BJ (cell line): Measurements from ENCODE around the gene SPPL2C. TPM values are rescaled to one million over a fixed set of nuclear protein-coding genes. Genes with fewer than 3 reads are reported as not detected.

Experiments
- CTCF ChIA-PET: fragments of 350-600 bp; formaldehyde crosslinking; extraction: SDS; loops from one replicate; lab custom pipeline; 2021; ENCODE audit warnings: antibody characterized with exemption, inconsistent platforms; lab: Yijun Ruan, JAX
- POLR2A ChIA-PET: fragments of 300-600 bp; sonication (Branson Sonifier 250); formaldehyde crosslinking; extraction: SDS; loops from one replicate; lab custom pipeline; 2021; ENCODE audit warnings: antibody characterized with exemption; lab: Charles Lee
- DNase-seq: peaks from one replicate; pipeline ENCODE4 v3.0.0-alpha.2; 2011; ENCODE audit warnings: low read depth
- H3K27me3 ChIP-seq: 2 replicates; pipeline ENCODE4 v1.6.0; 2011; ENCODE audit warnings: low read length; ENCODE audit not compliant: control insufficient read depth, insufficient read depth
- H3K36me3 ChIP-seq: 2 replicates; pipeline ENCODE4 v1.5.1; 2011; ENCODE audit warnings: low read length; ENCODE audit not compliant: control insufficient read depth, insufficient read depth
- H3K4me3 ChIP-seq: 2 replicates; pipeline ENCODE4 v1.5.1; 2011; ENCODE audit warnings: low read depth, mild to moderate bottlenecking, control low read depth, low read length
- CTCF ChIP-seq: IDR thresholded peaks from 2 replicates; pipeline ENCODE4 v1.5.1; 2011; ENCODE audit warnings: low read depth, mild to moderate bottlenecking, control low read depth, inconsistent platforms, low read length, moderate library complexity; ENCODE audit not compliant: insufficient read depth
- polyA plus RNA-seq: library from polyadenylated mRNA; depleted of rRNA; stranded (reverse); fragments of >200 nt; gene quantifications from 2 replicates; pipeline ENCODE4 v1.2.3, GENCODE V29; 2011

The SPPL2C gene
- polyA plus RNA-seq, 1 experiment: not detected

GRCh38 chr17:45851873-45852272 is 7.2 kb downstream of the SPPL2C start:
- Histone ChIP-seq H3K36me3 (no peaks in the 10 kb centered on the region), H3K27me3 (peaks cover 7% of the 10 kb centered on the region), H3K4me3 (no peak overlapping the region)
- no peak for TF ChIP-seq CTCF
- ChIA-PET POLR2A (no interaction called here), CTCF (interaction anchor here (0.7 to 3.1 kb wide), 20 partner anchors 9 to 632 kb away, joined by 3 to 28 read pairs (median 4); no protein-coding TSS in a partner anchor)
- no peak for DNase-seq

GRCh38 chr17:45852535-45853297 is 8.0 kb downstream of the SPPL2C start:
- ChIA-PET CTCF (interaction anchor here (0.7 to 3.1 kb wide), 18 partner anchors 8 to 633 kb away, joined by 3 to 28 read pairs (median 4); no protein-coding TSS in a partner anchor), POLR2A (no interaction called here)
- Histone ChIP-seq H3K36me3 (no peaks in the 10 kb centered on the region), H3K27me3 (peaks cover 6% of the 10 kb centered on the region), H3K4me3 (no peak overlapping the region)
- peak; percentile 89 for TF ChIP-seq CTCF
- no peak for DNase-seq

GRCh38 chr17:45854209-45854608 is 9.5 kb downstream of the SPPL2C start:
- POLR2A ChIA-PET: no interaction called here
- no peak for TF ChIP-seq CTCF
- Histone ChIP-seq H3K4me3 (no peak overlapping the region), H3K36me3 (no peaks in the 10 kb centered on the region), H3K27me3 (peaks cover 6% of the 10 kb centered on the region)
- no peak for DNase-seq
- CTCF ChIA-PET: interaction anchor here (0.6 to 1.4 kb wide), 2 partner anchors 95 to 214 kb away, joined by 3 to 6 read pairs; no protein-coding TSS in a partner anchor

- Histone ChIP-seq H3K4me3 (no peak overlapping the region), H3K36me3 (no peaks in the 10 kb centered on the region), H3K27me3 (peaks cover 6% of the 10 kb centered on the region)
- ChIA-PET POLR2A (no interaction called here), CTCF (no interaction called here)
- no peak for DNase-seq
- TF ChIP-seq CTCF: no peak
Observed at GRCh38 chr17:45855691-45856336, 11.1 kb downstream of the SPPL2C start.
